ENCODE results near the gene KDM4B. TPM values are rescaled to one million over a fixed set of nuclear protein-coding genes. Genes with fewer than 3 reads are reported as not detected.

The KDM4B gene
- total and polyA plus RNA-seq, 10 of the 15 experiments (the other 5 are each of a cell fraction or from before 2014, with no cell fraction given) = 0.47 to 49.6 (median 16.2) TPM

DNA sequence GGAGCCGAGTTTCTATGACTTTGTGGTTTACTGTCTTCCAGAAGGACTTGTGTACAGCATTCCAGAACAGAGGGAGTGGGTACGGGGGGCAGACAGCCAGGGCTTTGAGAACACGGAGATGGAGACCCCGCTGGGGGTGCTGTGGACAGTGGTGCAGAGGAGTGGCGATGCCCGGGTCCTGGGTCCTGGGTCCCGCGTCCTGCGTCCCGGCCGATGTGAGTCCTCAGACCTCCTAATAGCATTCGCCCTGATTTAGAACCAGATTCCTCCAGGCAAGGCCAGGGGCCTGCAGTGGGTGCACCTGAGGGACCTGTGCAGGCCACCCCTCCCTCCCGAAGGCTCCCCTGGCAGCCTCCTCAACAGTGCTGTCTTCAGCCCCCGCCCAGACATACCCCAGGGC lies 97.9 kb downstream of the KDM4B start:
- ChIA-PET SMC1A (ENCODE audit: uncharacterized antibody, unreplicated experiment) (no interaction called here), CTCF (no interaction called here), RAD21 (ENCODE audit: unreplicated experiment) (no interaction called here), POLR2A (no interaction called here)
- Histone ChIP-seq H4K20me1 (ENCODE audit: control insufficient read depth, insufficient read depth) (no peaks in the 10 kb centered on the region; the same call in 1 of the 2 replicates), H3K4me1 (ENCODE audit: control insufficient read depth, insufficient read depth, low read length) (no peaks in the 10 kb centered on the region), H3K4me2 (ENCODE audit: control insufficient read depth, insufficient read depth) (no peak overlapping the region), H3K27ac (ENCODE audit: control insufficient read depth, insufficient read depth) (no peak overlapping the region), H3K36me3 (ENCODE audit: control insufficient read depth in 2 of 2, insufficient read depth in 2 of 2, low read length in 1 of 2) (peaks cover 0 to 16% of the 10 kb centered on the region in 2 experiments; a peak in 3 of 4 replicates), H3K27me3 (replicated peaks in 1 of 2; ENCODE audit: control insufficient read depth in 2 of 2, insufficient read depth in 2 of 2, low read length in 1 of 2) (no peaks in the 10 kb centered on the region), H2AFZ (ENCODE audit: control insufficient read depth, low read depth, low read length) (no peak overlapping the region), H3K9me3 (replicated peaks; ENCODE audit: control insufficient read depth, insufficient read depth, low read length) (no peaks in the 10 kb centered on the region; the same call in 2 of the 3 replicates), H3K4me3 (no peak overlapping the region), H3K9ac (ENCODE audit: control insufficient read depth, insufficient read depth, low read length) (no peak overlapping the region), H3K79me2 (ENCODE audit: control insufficient read depth, insufficient read depth, low read length) (no peaks in the 10 kb centered on the region)
- WGBS (ENCODE audit: insufficient coverage, insufficient replicate concordance, low lambda C conversion rate, missing lambda C conversion rate) = 95% methylated on average over 12 of the region's 14 CpGs
- TF ChIP-seq ZNF274 (IDR thresholded peaks at IDR 0.05; ENCODE audit: insufficient read depth, insufficient read length) (no peak), KDM1A (IDR thresholded peaks at IDR 0.05; ENCODE audit: borderline replicate concordance) (no peak), SMAD5 (IDR thresholded peaks at IDR 0.05; ENCODE audit: low read depth) (no peak), PAX8 (IDR thresholded peaks at IDR 0.05) (no peak), MYC (IDR thresholded peaks at IDR 0.05; ENCODE audit: insufficient read depth, insufficient read length, insufficient replicate concordance, low read length, severe bottlenecking) (no peak), NFXL1 (IDR thresholded peaks at IDR 0.05; ENCODE audit: borderline replicate concordance) (no peak), HDAC2 (IDR thresholded peaks at IDR 0.05) (no peak), POLR2AphosphoS5 (IDR thresholded peaks at IDR 0.05; ENCODE audit: low read length) (no peak), RELB (IDR thresholded peaks at IDR 0.05; ENCODE audit: low read depth) (no peak), MXI1 (IDR thresholded peaks at IDR 0.05; ENCODE audit: low read depth, low read length) (no peak), KAT2A (conservative IDR thresholded peaks at IDR 0.05; ENCODE audit: control insufficient read depth, low read depth, low read length) (no peak), MEF2B (IDR thresholded peaks at IDR 0.05; ENCODE audit: partially characterized antibody, poor library complexity, severe bottlenecking) (no peak), CHD1 (IDR thresholded peaks at IDR 0.05; ENCODE audit: low read depth, low read length) (no peak)
- TF ChIP-seq, protein P1, sequence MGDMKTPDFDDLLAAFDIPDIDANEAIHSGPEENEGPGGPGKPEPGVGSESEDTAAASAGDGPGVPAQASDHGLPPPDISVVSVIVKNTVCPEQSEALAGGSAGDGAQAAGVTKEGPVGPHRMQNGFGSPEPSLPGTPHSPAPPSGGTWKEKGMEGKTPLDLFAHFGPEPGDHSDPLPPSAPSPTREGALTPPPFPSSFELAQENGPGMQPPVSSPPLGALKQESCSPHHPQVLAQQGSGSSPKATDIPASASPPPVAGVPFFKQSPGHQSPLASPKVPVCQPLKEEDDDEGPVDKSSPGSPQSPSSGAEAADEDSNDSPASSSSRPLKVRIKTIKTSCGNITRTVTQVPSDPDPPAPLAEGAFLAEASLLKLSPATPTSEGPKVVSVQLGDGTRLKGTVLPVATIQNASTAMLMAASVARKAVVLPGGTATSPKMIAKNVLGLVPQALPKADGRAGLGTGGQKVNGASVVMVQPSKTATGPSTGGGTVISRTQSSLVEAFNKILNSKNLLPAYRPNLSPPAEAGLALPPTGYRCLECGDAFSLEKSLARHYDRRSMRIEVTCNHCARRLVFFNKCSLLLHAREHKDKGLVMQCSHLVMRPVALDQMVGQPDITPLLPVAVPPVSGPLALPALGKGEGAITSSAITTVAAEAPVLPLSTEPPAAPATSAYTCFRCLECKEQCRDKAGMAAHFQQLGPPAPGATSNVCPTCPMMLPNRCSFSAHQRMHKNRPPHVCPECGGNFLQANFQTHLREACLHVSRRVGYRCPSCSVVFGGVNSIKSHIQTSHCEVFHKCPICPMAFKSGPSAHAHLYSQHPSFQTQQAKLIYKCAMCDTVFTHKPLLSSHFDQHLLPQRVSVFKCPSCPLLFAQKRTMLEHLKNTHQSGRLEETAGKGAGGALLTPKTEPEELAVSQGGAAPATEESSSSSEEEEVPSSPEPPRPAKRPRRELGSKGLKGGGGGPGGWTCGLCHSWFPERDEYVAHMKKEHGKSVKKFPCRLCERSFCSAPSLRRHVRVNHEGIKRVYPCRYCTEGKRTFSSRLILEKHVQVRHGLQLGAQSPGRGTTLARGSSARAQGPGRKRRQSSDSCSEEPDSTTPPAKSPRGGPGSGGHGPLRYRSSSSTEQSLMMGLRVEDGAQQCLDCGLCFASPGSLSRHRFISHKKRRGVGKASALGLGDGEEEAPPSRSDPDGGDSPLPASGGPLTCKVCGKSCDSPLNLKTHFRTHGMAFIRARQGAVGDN (IDR thresholded peaks at IDR 0.05) = no peak
- intact Hi-C loops (cut with micrococcal nuclease; ENCODE audit: unreplicated experiment) = no loop called here
- in situ Hi-C loops (cut with MboI) = no loop called here
- ATAC-seq (no peak), FAIRE-seq (no peak), DNase-seq (ENCODE audit: low read depth, low spot score) (no peak)
- no TSS peak for BruUV-seq (replicated peaks)

Data from GM12878 (cell line).